ENCODE measurements around the gene BBS9. TPM values are rescaled to one million over a fixed set of nuclear protein-coding genes. Genes with fewer than 3 reads are reported as not detected.
"Not testable (repeated sequence)": the region's sequence is repeated elsewhere in the genome, so short reads cannot be mapped to it uniquely, and the experiment has no call there.

BBS9 gene
- total RNA-seq, 1 donor from 2014 or later = 4.2 TPM

GRCh38 chr7:33509206-33509605, 379.8 kb downstream of the BBS9 start:
- FAIRE-seq = no peak
- H3K4me3 ChIP-seq (ENCODE audit: low read depth, low read length) = no peak overlapping the region
- no peak for DNase-seq (ENCODE audit: low read depth)
- TF ChIP-seq CTCF (IDR thresholded peaks at IDR 0.05; ENCODE audit: insufficient read depth, low read length, severe bottlenecking) = no peak
- H3K36me3 ChIP-seq (ENCODE audit: control insufficient read depth, insufficient read depth, low read length) = no peaks in the 10 kb centered on the region
- H3K27me3 ChIP-seq (ENCODE audit: control insufficient read depth, insufficient read depth, low read length) = no peaks in the 10 kb centered on the region

GRCh38 chr7:33511778-33512177, 382.4 kb downstream of the BBS9 start:
- Histone ChIP-seq H3K36me3 (ENCODE audit: control insufficient read depth, insufficient read depth, low read length) (no peaks in the 10 kb centered on the region), H3K4me3 (ENCODE audit: low read depth, low read length) (no peak overlapping the region), H3K27me3 (ENCODE audit: control insufficient read depth, insufficient read depth, low read length) (no peaks in the 10 kb centered on the region)
- FAIRE-seq = no peak
- DNase-seq (ENCODE audit: low read depth) = peak; percentile 45
- no peak for TF ChIP-seq CTCF (IDR thresholded peaks at IDR 0.05; ENCODE audit: insufficient read depth, low read length, severe bottlenecking)

GRCh38 chr7:33516568-33516967, 387.2 kb downstream of the BBS9 start:
- DNase-seq (ENCODE audit: low read depth) (no peak), FAIRE-seq (no peak)
- no peaks in the 10 kb centered on the region for H3K36me3 ChIP-seq (ENCODE audit: control insufficient read depth, insufficient read depth, low read length)
- TF ChIP-seq CTCF (IDR thresholded peaks at IDR 0.05; ENCODE audit: insufficient read depth, low read length, severe bottlenecking) = no peak
- H3K27me3 ChIP-seq (ENCODE audit: control insufficient read depth, insufficient read depth, low read length) = no peaks in the 10 kb centered on the region
- no peak overlapping the region for H3K4me3 ChIP-seq (ENCODE audit: low read depth, low read length)

GRCh38 chr7:33517191-33517590, 387.8 kb downstream of the BBS9 start:
- no peak overlapping the region for H3K4me3 ChIP-seq (ENCODE audit: low read depth, low read length)
- no peak for DNase-seq (ENCODE audit: low read depth)
- no peaks in the 10 kb centered on the region for H3K36me3 ChIP-seq (ENCODE audit: control insufficient read depth, insufficient read depth, low read length)
- FAIRE-seq = peak; percentile 7
- TF ChIP-seq CTCF (IDR thresholded peaks at IDR 0.05; ENCODE audit: insufficient read depth, low read length, severe bottlenecking) = no peak
- no peaks in the 10 kb centered on the region for H3K27me3 ChIP-seq (ENCODE audit: control insufficient read depth, insufficient read depth, low read length)

GRCh38 chr7:33527008-33527407, 397.6 kb downstream of the BBS9 start:
- H3K4me3 ChIP-seq (ENCODE audit: low read depth, low read length); H3K27me3 ChIP-seq (ENCODE audit: control insufficient read depth, insufficient read depth, low read length); FAIRE-seq; DNase-seq (ENCODE audit: low read depth); H3K36me3 ChIP-seq (ENCODE audit: control insufficient read depth, insufficient read depth, low read length): not testable (repeated sequence)

- H3K36me3 ChIP-seq (ENCODE audit: control insufficient read depth, insufficient read depth, low read length); H3K27me3 ChIP-seq (ENCODE audit: control insufficient read depth, insufficient read depth, low read length); H3K4me3 ChIP-seq (ENCODE audit: low read depth, low read length); FAIRE-seq: not testable (repeated sequence)
- DNase-seq (ENCODE audit: low read depth) = peak; percentile 63
These were observed 398.2 kb downstream of the BBS9 start for GRCh38 chr7:33527613-33528012.

- no peak overlapping the region for H3K4me3 ChIP-seq (ENCODE audit: low read depth, low read length)
- no peaks in the 10 kb centered on the region for H3K36me3 ChIP-seq (ENCODE audit: control insufficient read depth, insufficient read depth, low read length)
- no peak for TF ChIP-seq CTCF (IDR thresholded peaks at IDR 0.05; ENCODE audit: insufficient read depth, low read length, severe bottlenecking)
- DNase-seq (ENCODE audit: low read depth) = no peak
- no peaks in the 10 kb centered on the region for H3K27me3 ChIP-seq (ENCODE audit: control insufficient read depth, insufficient read depth, low read length)
- no peak for FAIRE-seq
These were observed 399.7 kb downstream of the BBS9 start for GRCh38 chr7:33529070-33529469.

All from bronchial epithelial cell (primary cell).